ENCODE results near the gene UTS2.

UTS2 gene

GRCh38 chr1:7890853-7891252 lies 38.0 kb upstream of the UTS2 start:
- H3K4me3 ChIP-seq (ENCODE audit: low read length) = no peak overlapping the region
- no peak for DNase-seq (ENCODE audit: low read depth)
- no peak for TF ChIP-seq CTCF (conservative IDR thresholded peaks at IDR 0.05; ENCODE audit: low read depth, low read length)

GRCh38 chr1:7888248-7889081 lies 35.6 kb upstream of the UTS2 start:
- DNase-seq (ENCODE audit: low read depth) = peak; percentile 12
- TF ChIP-seq CTCF (conservative IDR thresholded peaks at IDR 0.05; ENCODE audit: low read depth, low read length) = no peak
- no peak overlapping the region for H3K4me3 ChIP-seq (ENCODE audit: low read length)

- peak; percentile 68 for DNase-seq (ENCODE audit: low read depth)
- no peak for TF ChIP-seq CTCF (conservative IDR thresholded peaks at IDR 0.05; ENCODE audit: low read depth, low read length)
- H3K4me3 ChIP-seq (ENCODE audit: low read length) = peak overlapping the region; percentile 5
Measured at GRCh38 chr1:7886405-7886745, 33.5 kb upstream of the UTS2 start.

- no peak for TF ChIP-seq CTCF (conservative IDR thresholded peaks at IDR 0.05; ENCODE audit: low read depth, low read length)
- H3K4me3 ChIP-seq (ENCODE audit: low read length) = no peak overlapping the region
- no peak for DNase-seq (ENCODE audit: low read depth)
Measured at GRCh38 chr1:7885513-7886404, 32.9 kb upstream of the UTS2 start.

DNA sequence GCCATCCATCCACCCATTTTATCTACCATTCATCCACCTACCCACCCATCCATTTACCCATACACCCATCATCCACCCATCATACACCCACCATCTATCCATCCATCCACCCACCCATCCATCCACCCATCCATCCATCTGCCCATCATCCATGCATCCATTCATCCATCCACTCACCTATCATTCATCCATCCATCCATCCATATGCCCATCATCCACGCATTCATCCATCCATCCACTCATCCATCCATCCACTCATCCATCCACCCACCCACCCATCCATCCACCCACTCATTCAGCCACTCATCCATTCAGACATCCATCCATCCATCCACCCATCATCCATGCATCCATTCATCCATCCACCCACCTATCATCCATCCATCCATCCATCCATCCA lies 31.9 kb upstream of the UTS2 start:
- no peak for DNase-seq (ENCODE audit: low read depth)
- TF ChIP-seq CTCF (conservative IDR thresholded peaks at IDR 0.05; ENCODE audit: low read depth, low read length) = no peak
- no peak overlapping the region for H3K4me3 ChIP-seq (ENCODE audit: low read length)

GRCh38 chr1:7879228-7879627 lies 26.4 kb upstream of the UTS2 start:
- no peak overlapping the region for H3K4me3 ChIP-seq (ENCODE audit: low read length)
- TF ChIP-seq CTCF (conservative IDR thresholded peaks at IDR 0.05; ENCODE audit: low read depth, low read length) = no peak
- no peak for DNase-seq (ENCODE audit: low read depth)

All from retinal pigment epithelial cell (primary cell).